GM23248 (cell line): ENCODE results near the gene KCNN4.

Experiments used
- EZH2 ChIP-seq: fragments of 200-600 bp; sonication (generic); IDR thresholded peaks from 2 replicates; pipeline ENCODE4 v1.6.1; 2018; ENCODE audit warnings: antibody characterized with exemption, mild to moderate bottlenecking; ENCODE audit not compliant: insufficient read depth, poor library complexity, severe bottlenecking
- EZH2phosphoT487 ChIP-seq: fragments of 200-600 bp; sonication (generic); IDR thresholded peaks from 2 replicates; pipeline ENCODE4 v1.6.1; 2018; ENCODE audit warnings: antibody characterized with exemption, moderate library complexity, mild to moderate bottlenecking, low read depth; ENCODE audit not compliant: insufficient read depth

- TF ChIP-seq EZH2phosphoT487 (no peak), EZH2 (no peak)
These were observed 15.5 kb downstream of the KCNN4 start for GRCh38 chr19:43765109-43765876.
